ENCODE measurements around the gene CFAP119. TPM values are rescaled to one million over a fixed set of nuclear protein-coding genes. Genes with fewer than 3 reads are reported as not detected.
A peak's percentile ranks its signal among the peaks of the same experiment; 100 is the strongest.

Gene CFAP119
- total RNA-seq, 1 donor, result 2.9 TPM

GRCh38 chr16:30737794-30738648, 23.8 kb downstream of the CFAP119 start:
- no peak for DNase-seq (ENCODE audit: insufficient read length, low spot score, missing footprints)
- Histone ChIP-seq H3K27me3 (ENCODE audit: insufficient read depth, low read length) (no peaks in the 10 kb centered on the region), H4K20me1 (ENCODE audit: insufficient read depth, low read length) (peaks cover 25% of the 10 kb centered on the region), H3K79me2 (ENCODE audit: insufficient read depth, low read length) (no peaks in the 10 kb centered on the region), H3K9me3 (ENCODE audit: low read depth, low read length) (no peaks in the 10 kb centered on the region), H3K4me3 (ENCODE audit: insufficient read depth, low read length) (no peak overlapping the region), H3K27ac (ENCODE audit: low read depth, low read length) (no peak overlapping the region), H3K36me3 (ENCODE audit: insufficient read depth, low read length) (peaks cover 67% of the 10 kb centered on the region), H2AFZ (ENCODE audit: low read length) (no peak overlapping the region), H3K4me2 (ENCODE audit: insufficient read depth, low read length) (no peak overlapping the region), H3K4me1 (ENCODE audit: insufficient read depth, low read length) (peaks cover 23% of the 10 kb centered on the region)
- TF ChIP-seq CTCF (IDR thresholded peaks at IDR 0.05; ENCODE audit: extremely low read depth, low read depth, low read length), result no peak

- Histone ChIP-seq H3K9me3 (ENCODE audit: low read depth, low read length) (no peaks in the 10 kb centered on the region), H3K36me3 (ENCODE audit: insufficient read depth, low read length) (peaks cover 74% of the 10 kb centered on the region), H3K79me2 (ENCODE audit: insufficient read depth, low read length) (no peaks in the 10 kb centered on the region), H2AFZ (ENCODE audit: low read length) (no peak overlapping the region), H3K4me2 (ENCODE audit: insufficient read depth, low read length) (no peak overlapping the region), H3K27me3 (ENCODE audit: insufficient read depth, low read length) (no peaks in the 10 kb centered on the region), H4K20me1 (ENCODE audit: insufficient read depth, low read length) (peaks cover 25% of the 10 kb centered on the region), H3K4me1 (ENCODE audit: insufficient read depth, low read length) (peaks cover 23% of the 10 kb centered on the region), H3K4me3 (ENCODE audit: insufficient read depth, low read length) (no peak overlapping the region), H3K27ac (ENCODE audit: low read depth, low read length) (no peak overlapping the region)
- TF ChIP-seq CTCF (IDR thresholded peaks at IDR 0.05; ENCODE audit: extremely low read depth, low read depth, low read length), result no peak
- DNase-seq (ENCODE audit: insufficient read length, low spot score, missing footprints), result peak; percentile 69
Observed at GRCh38 chr16:30736995-30737793, 24.7 kb downstream of the CFAP119 start.

GRCh38 chr16:30731411-30731810, 30.5 kb downstream of the CFAP119 start:
- Histone ChIP-seq H3K79me2 (ENCODE audit: insufficient read depth, low read length) (peaks cover 19% of the 10 kb centered on the region), H4K20me1 (ENCODE audit: insufficient read depth, low read length) (peaks cover 4% of the 10 kb centered on the region), H3K4me1 (ENCODE audit: insufficient read depth, low read length) (no peaks in the 10 kb centered on the region), H3K27ac (ENCODE audit: low read depth, low read length) (no peak overlapping the region), H3K4me3 (ENCODE audit: insufficient read depth, low read length) (no peak overlapping the region), H3K4me2 (ENCODE audit: insufficient read depth, low read length) (no peak overlapping the region), H2AFZ (ENCODE audit: low read length) (no peak overlapping the region), H3K9me3 (ENCODE audit: low read depth, low read length) (no peaks in the 10 kb centered on the region), H3K27me3 (ENCODE audit: insufficient read depth, low read length) (no peaks in the 10 kb centered on the region), H3K36me3 (ENCODE audit: insufficient read depth, low read length) (peaks cover 77% of the 10 kb centered on the region)
- no peak for DNase-seq (ENCODE audit: insufficient read length, low spot score, missing footprints)
- TF ChIP-seq CTCF (IDR thresholded peaks at IDR 0.05; ENCODE audit: extremely low read depth, low read depth, low read length), result no peak
